Fibroblast of lung (primary cell): ENCODE results near the gene NHLRC2. TPM values are rescaled to one million over a fixed set of nuclear protein-coding genes. Genes with fewer than 3 reads are reported as not detected.

Experiments
- DNase-seq, 2 donors: peaks; one replicate each; pipeline versions ENCODE4 v3.0.0 to v3.0.0-alpha.2; 2010; ENCODE audit warnings: low read depth in 2 of 2
- H2AFZ ChIP-seq: 2 replicates; pipeline ENCODE4 v1.5.1; 2012; ENCODE audit warnings: low read length, control low read depth, inconsistent platforms
- H3K27ac ChIP-seq: 2 replicates; pipeline ENCODE4 v1.5.1; 2011; ENCODE audit warnings: low read length, control low read depth; ENCODE audit not compliant: insufficient read depth
- H3K27me3 ChIP-seq: 2 replicates; pipeline ENCODE4 v1.5.1; 2011; ENCODE audit warnings: mild to moderate bottlenecking, low read length; ENCODE audit not compliant: control insufficient read depth, insufficient read depth
- H3K36me3 ChIP-seq: 2 replicates; pipeline ENCODE4 v1.5.1; 2011; ENCODE audit warnings: low read length; ENCODE audit not compliant: control insufficient read depth, insufficient read depth
- H3K4me1 ChIP-seq: 2 replicates; pipeline ENCODE4 v1.5.1; 2011; ENCODE audit warnings: low read length; ENCODE audit not compliant: control insufficient read depth, insufficient read depth; ENCODE audit errors: extremely low read depth
- H3K4me2 ChIP-seq: 2 replicates; pipeline ENCODE4 v1.5.1; 2011; ENCODE audit warnings: low read length, control low read depth; ENCODE audit not compliant: insufficient read depth; ENCODE audit errors: extremely low read depth
- H3K4me3 ChIP-seq, 4 experiments: fragments of 200-600 bp in 1 of 4; sonication (generic) in 1 of 4; replicated peaks in 1 of 4; 2 replicates each; pipeline ENCODE4 v1.5.1; 2011 to 2016; ENCODE audit warnings: low read length in 4 of 4, low read depth in 3 of 4, mild to moderate bottlenecking in 3 of 4, control low read depth in 2 of 4, inconsistent platforms in 1 of 4, mixed read lengths in 1 of 4; ENCODE audit not compliant: insufficient read depth in 1 of 4; ENCODE audit errors: control extremely low read depth in 1 of 4
- H3K79me2 ChIP-seq: 2 replicates; pipeline ENCODE4 v1.5.1; 2012; ENCODE audit warnings: mild to moderate bottlenecking, low read length, inconsistent platforms; ENCODE audit not compliant: control insufficient read depth, insufficient read depth
- H3K9ac ChIP-seq: 2 replicates; pipeline ENCODE4 v1.5.1; 2011; ENCODE audit warnings: mild to moderate bottlenecking, low read length, control low read depth; ENCODE audit not compliant: insufficient read depth
- H3K9me3 ChIP-seq: 2 replicates; pipeline ENCODE4 v1.5.1; 2012; ENCODE audit warnings: low read depth, low read length; ENCODE audit not compliant: control insufficient read depth, insufficient read depth
- H4K20me1 ChIP-seq: 2 replicates; pipeline ENCODE4 v1.5.1; 2011; ENCODE audit warnings: low read length; ENCODE audit not compliant: control insufficient read depth, insufficient read depth; ENCODE audit errors: extremely low read depth
- EZH2 ChIP-seq: IDR thresholded peaks from 2 replicates; pipeline ENCODE4 v1.5.1; 2012; ENCODE audit warnings: low read length, control low read depth, mild to moderate bottlenecking; ENCODE audit errors: missing control alignments
- polyA plus RNA-seq, 2 donors: library from polyadenylated mRNA; depleted of rRNA in 1 of 2; stranded (reverse) in 1 of 2; unstranded in 1 of 2; fragments of >200 nt; gene quantifications; 2 replicates each; pipeline ENCODE4 v1.2.1, GENCODE V29; 2011 to 2012; ENCODE audit warnings: missing spikeins in 1 of 2
- total RNA-seq: library from RNA; depleted of rRNA; stranded (reverse); fragments of >200 nt; gene quantifications from 2 replicates; pipeline ENCODE4 v1.2.1, GENCODE V29; 2014
- TF ChIP-seq, protein P1 (sequence below), 2 donors: IDR thresholded peaks in 1 of 2; conservative IDR thresholded peaks in 1 of 2; 1 replicate in 1 of 2; 2 replicates in 1 of 2; pipeline ENCODE4 v1.5.1; 2011 to 2012; ENCODE audit warnings: low read length in 2 of 2, control low read depth in 1 of 2, inconsistent platforms in 1 of 2, low read depth in 1 of 2, mild to moderate bottlenecking in 1 of 2

NHLRC2 gene
- total and polyA plus RNA-seq, 2 donors (not counting 1 experiment from before 2014, with no cell fraction given) = 10.1 to 11.9 TPM

DNA sequence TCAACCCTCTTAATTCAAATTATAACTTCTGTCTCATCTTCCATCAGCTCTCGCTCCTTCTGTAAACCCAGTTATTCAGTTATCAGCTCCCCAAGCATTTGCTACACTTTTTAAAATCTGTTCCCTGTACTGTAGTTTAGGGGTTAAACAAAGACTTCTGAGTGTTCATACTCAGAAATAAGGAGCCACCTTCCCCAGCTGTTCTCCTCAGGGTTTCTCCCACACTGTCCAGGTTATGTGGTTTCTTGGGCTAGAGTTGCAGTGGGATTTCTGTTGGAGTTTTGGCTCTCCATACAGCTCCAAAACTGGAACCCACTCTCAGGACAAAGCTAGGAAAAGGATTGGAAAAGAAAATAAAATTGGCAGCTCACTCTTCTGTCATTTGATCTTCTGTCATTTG lies 20.8 kb downstream of the NHLRC2 start:
- H3K79me2 ChIP-seq = peaks cover 3% of the 10 kb centered on the region
- H3K27me3 ChIP-seq = no peaks in the 10 kb centered on the region
- no peak overlapping the region for H2AFZ ChIP-seq
- TF ChIP-seq, protein P1, sequence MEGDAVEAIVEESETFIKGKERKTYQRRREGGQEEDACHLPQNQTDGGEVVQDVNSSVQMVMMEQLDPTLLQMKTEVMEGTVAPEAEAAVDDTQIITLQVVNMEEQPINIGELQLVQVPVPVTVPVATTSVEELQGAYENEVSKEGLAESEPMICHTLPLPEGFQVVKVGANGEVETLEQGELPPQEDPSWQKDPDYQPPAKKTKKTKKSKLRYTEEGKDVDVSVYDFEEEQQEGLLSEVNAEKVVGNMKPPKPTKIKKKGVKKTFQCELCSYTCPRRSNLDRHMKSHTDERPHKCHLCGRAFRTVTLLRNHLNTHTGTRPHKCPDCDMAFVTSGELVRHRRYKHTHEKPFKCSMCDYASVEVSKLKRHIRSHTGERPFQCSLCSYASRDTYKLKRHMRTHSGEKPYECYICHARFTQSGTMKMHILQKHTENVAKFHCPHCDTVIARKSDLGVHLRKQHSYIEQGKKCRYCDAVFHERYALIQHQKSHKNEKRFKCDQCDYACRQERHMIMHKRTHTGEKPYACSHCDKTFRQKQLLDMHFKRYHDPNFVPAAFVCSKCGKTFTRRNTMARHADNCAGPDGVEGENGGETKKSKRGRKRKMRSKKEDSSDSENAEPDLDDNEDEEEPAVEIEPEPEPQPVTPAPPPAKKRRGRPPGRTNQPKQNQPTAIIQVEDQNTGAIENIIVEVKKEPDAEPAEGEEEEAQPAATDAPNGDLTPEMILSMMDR (conservative IDR thresholded peaks at IDR 0.05 in 1 of 2, IDR thresholded peaks at IDR 0.05 in 1 of 2; ENCODE audit: low read depth in 1 of 2, low read length in 2 of 2) = no peak
- no peak for TF ChIP-seq EZH2
- H3K9ac ChIP-seq = no peak overlapping the region
- no peak overlapping the region for H3K4me3 ChIP-seq
- no peaks in the 10 kb centered on the region for H4K20me1 ChIP-seq
- H3K36me3 ChIP-seq = no peaks in the 10 kb centered on the region
- no peaks in the 10 kb centered on the region for H3K9me3 ChIP-seq
- no peak overlapping the region for H3K4me2 ChIP-seq
- H3K27ac ChIP-seq = no peak overlapping the region
- no peak for DNase-seq
- no peaks in the 10 kb centered on the region for H3K4me1 ChIP-seq

DNA sequence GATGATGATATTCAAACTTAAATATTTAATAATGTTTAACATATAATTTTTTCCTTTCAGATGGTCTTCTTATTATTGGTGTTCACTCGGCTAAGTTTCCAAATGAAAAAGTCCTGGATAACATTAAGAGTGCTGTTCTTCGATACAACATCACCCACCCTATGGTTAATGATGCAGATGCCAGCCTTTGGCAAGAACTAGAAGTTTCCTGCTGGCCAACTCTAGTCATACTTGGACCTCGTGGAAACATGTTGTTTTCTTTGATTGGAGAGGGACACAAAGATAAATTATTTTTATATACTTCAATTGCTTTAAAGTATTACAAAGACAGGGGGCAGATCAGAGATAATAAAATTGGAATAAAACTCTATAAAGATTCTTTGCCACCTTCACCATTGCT lies 22.0 kb downstream of the NHLRC2 start:
- TF ChIP-seq EZH2 = no peak
- TF ChIP-seq, protein P1 (conservative IDR thresholded peaks at IDR 0.05 in 1 of 2, IDR thresholded peaks at IDR 0.05 in 1 of 2; ENCODE audit: low read depth in 1 of 2, low read length in 2 of 2) = no peak
- no peak overlapping the region for H3K27ac ChIP-seq
- no peaks in the 10 kb centered on the region for H3K27me3 ChIP-seq
- H3K9me3 ChIP-seq = no peaks in the 10 kb centered on the region
- H3K79me2 ChIP-seq = peaks cover 2% of the 10 kb centered on the region
- H2AFZ ChIP-seq = no peak overlapping the region
- H4K20me1 ChIP-seq = no peaks in the 10 kb centered on the region
- no peak for DNase-seq
- no peak overlapping the region for H3K4me2 ChIP-seq
- H3K36me3 ChIP-seq = no peaks in the 10 kb centered on the region
- H3K9ac ChIP-seq = no peak overlapping the region
- H3K4me3 ChIP-seq = no peak overlapping the region
- no peaks in the 10 kb centered on the region for H3K4me1 ChIP-seq

DNA sequence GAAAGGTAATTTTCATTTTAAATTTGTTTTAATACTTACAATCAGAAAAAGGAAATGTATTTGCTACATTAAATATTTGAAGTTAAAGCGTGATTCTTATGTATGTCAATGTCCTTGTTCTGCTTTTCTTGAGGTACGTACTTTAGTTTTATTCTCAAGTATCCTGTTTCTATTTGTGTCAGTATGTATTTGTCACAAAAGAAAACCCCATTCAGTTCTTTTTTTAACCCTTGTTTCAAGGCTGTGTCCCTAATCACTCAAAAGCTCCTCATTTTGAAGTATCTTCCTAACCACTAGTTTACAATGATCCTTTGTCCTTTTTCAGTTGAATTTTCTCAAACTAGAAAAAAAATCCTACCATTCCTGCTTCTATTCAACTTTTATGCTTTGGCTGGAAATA lies 25.2 kb downstream of the NHLRC2 start:
- Histone ChIP-seq H3K9me3 (no peaks in the 10 kb centered on the region), H3K36me3 (no peaks in the 10 kb centered on the region), H3K4me3 (no peak overlapping the region), H4K20me1 (no peaks in the 10 kb centered on the region), H3K4me1 (no peaks in the 10 kb centered on the region), H3K9ac (no peak overlapping the region), H3K4me2 (no peak overlapping the region), H3K27me3 (no peaks in the 10 kb centered on the region), H3K79me2 (no peaks in the 10 kb centered on the region), H2AFZ (no peak overlapping the region), H3K27ac (no peak overlapping the region)
- DNase-seq = no peak
- TF ChIP-seq, protein P1 (conservative IDR thresholded peaks at IDR 0.05 in 1 of 2, IDR thresholded peaks at IDR 0.05 in 1 of 2; ENCODE audit: low read depth in 1 of 2, low read length in 2 of 2) = no peak
- no peak for TF ChIP-seq EZH2
